Stimulated activated CD8-positive, alpha-beta memory T cell treated with anti-CD3 and anti-CD28 coated beads, Interleukin-7, amount 100 ng/mL, for 1 hour (primary cell): ENCODE results near the gene GIGYF1.
A peak's percentile ranks its signal among the peaks of the same experiment; 100 is the strongest.

ENCODE experiments used
- DNase-seq, 2 donors: peaks; one replicate each; pipeline ENCODE4 v3.0.0-alpha.2; 2020; ENCODE audit warnings: low read depth in 2 of 2

GIGYF1 gene

GRCh38 chr7:100685049-100685605 is 8.9 kb downstream of the GIGYF1 start:
- no peak for DNase-seq

GRCh38 chr7:100684534-100685042 is 9.5 kb downstream of the GIGYF1 start:
- DNase-seq: no peak

- DNase-seq: no peak
Measured at GRCh38 chr7:100683659-100684533, 10.2 kb downstream of the GIGYF1 start.

GRCh38 chr7:100682991-100683658 is 10.9 kb downstream of the GIGYF1 start:
- no peak for DNase-seq

GRCh38 chr7:100682228-100682741 is 11.8 kb downstream of the GIGYF1 start:
- DNase-seq: no peak

GRCh38 chr7:100681491-100682227 is 12.4 kb downstream of the GIGYF1 start:
- no peak for DNase-seq

GRCh38 chr7:100680576-100681271 is 13.3 kb downstream of the GIGYF1 start:
- no peak for DNase-seq

GRCh38 chr7:100679927-100680575 is 14.0 kb downstream of the GIGYF1 start:
- no peak for DNase-seq

GRCh38 chr7:100679129-100679926 is 14.7 kb downstream of the GIGYF1 start:
- DNase-seq: no peak

- no peak for DNase-seq
Measured at GRCh38 chr7:100678291-100678984, 15.6 kb downstream of the GIGYF1 start.

GRCh38 chr7:100677308-100678267 is 16.5 kb downstream of the GIGYF1 start:
- DNase-seq: no peak

- DNase-seq: no peak
Measured at GRCh38 chr7:100676501-100677306, 17.3 kb downstream of the GIGYF1 start.

- peak; percentile 67 to 69 for DNase-seq
Measured at GRCh38 chr7:100675581-100676350, 18.3 kb downstream of the GIGYF1 start.

- DNase-seq: no peak
Measured at GRCh38 chr7:100675105-100675451, 19.0 kb downstream of the GIGYF1 start.

- DNase-seq: no peak
Measured at GRCh38 chr7:100674411-100675104, 19.5 kb downstream of the GIGYF1 start.

- no peak for DNase-seq
Measured at GRCh38 chr7:100673942-100674410, 20.1 kb downstream of the GIGYF1 start.
